Cardiac muscle cell (in vitro differentiated cells and primary cell): Measurements from ENCODE around the gene PDK4. TPM values are rescaled to one million over a fixed set of nuclear protein-coding genes. Genes with fewer than 3 reads are reported as not detected.

ENCODE experiments used
- DNase-seq, 2 donors: peaks; one replicate each; pipeline versions ENCODE4 v3.0.0 to v3.0.0-alpha.2; 2010 to 2017; ENCODE audit warnings: low read depth in 1 of 2, low spot score in 1 of 2
- H3K27ac ChIP-seq: fragments of 200-600 bp; sonication (generic); 2 replicates; pipeline ENCODE4 v1.5.1; 2016
- H3K27me3 ChIP-seq: fragments of 200-600 bp; sonication (generic); 2 replicates; pipeline ENCODE4 v1.6.0; 2016; ENCODE audit warnings: control low read depth
- H3K36me3 ChIP-seq: fragments of 200-600 bp; sonication (generic); 2 replicates; pipeline ENCODE4 v1.5.1; 2016; ENCODE audit warnings: control low read depth
- H3K4me1 ChIP-seq: fragments of 200-600 bp; sonication (generic); 2 replicates; pipeline ENCODE4 v1.8.1; 2017; ENCODE audit warnings: low read depth, mild to moderate bottlenecking, mixed run types
- H3K4me3 ChIP-seq: fragments of 200-600 bp; sonication (generic); 2 replicates; pipeline ENCODE4 v1.5.1; 2016; ENCODE audit warnings: mild to moderate bottlenecking
- H3K9me3 ChIP-seq: fragments of 200-600 bp; sonication (generic); 2 replicates; pipeline ENCODE4 v1.5.1; 2017; ENCODE audit warnings: low read depth, mild to moderate bottlenecking, control low read depth
- CTCF ChIP-seq: IDR thresholded peaks from 2 replicates; pipeline ENCODE4 v1.5.1; 2012; ENCODE audit warnings: low read depth, mild to moderate bottlenecking, low read length
- polyA plus RNA-seq: library from polyadenylated mRNA; unstranded; fragments of >200 nt; fragmentation: Nextera tagmentation; extraction: Ambion mirVana; gene quantifications from 2 replicates; pipeline ENCODE4 v1.2.1, GENCODE V29; 2016
- total RNA-seq: library from RNA; depleted of rRNA; stranded (reverse); fragments of >200 nt; gene quantifications from 2 replicates; pipeline ENCODE4 v1.2.3, GENCODE V29; 2016

PDK4 gene
- total and polyA plus RNA-seq, 2 experiments from 2014 or later: 0.32 to 2.6 TPM

- TF ChIP-seq CTCF: no peak
- Histone ChIP-seq H3K9me3 (no peaks in the 10 kb centered on the region), H3K27me3 (peaks cover 10% of the 10 kb centered on the region), H3K4me1 (no peaks in the 10 kb centered on the region), H3K4me3 (no peak overlapping the region), H3K36me3 (no peaks in the 10 kb centered on the region), H3K27ac (no peak overlapping the region)
- no peak for DNase-seq
Observed at GRCh38 chr7:95544171-95544570, 52.1 kb downstream of the PDK4 start.

- Histone ChIP-seq H3K9me3 (no peaks in the 10 kb centered on the region), H3K27ac (no peak overlapping the region), H3K4me3 (no peak overlapping the region), H3K36me3 (no peaks in the 10 kb centered on the region), H3K4me1 (no peaks in the 10 kb centered on the region), H3K27me3 (peaks cover 10% of the 10 kb centered on the region)
- TF ChIP-seq CTCF: no peak
- DNase-seq: no peak
Observed at GRCh38 chr7:95543312-95543711, 53.0 kb downstream of the PDK4 start.

GRCh38 chr7:95540366-95540765 lies 56.0 kb downstream of the PDK4 start:
- H3K9me3 ChIP-seq: no peaks in the 10 kb centered on the region
- no peaks in the 10 kb centered on the region for H3K36me3 ChIP-seq
- TF ChIP-seq CTCF: no peak
- no peak overlapping the region for H3K27ac ChIP-seq
- DNase-seq: no peak
- H3K4me1 ChIP-seq: no peaks in the 10 kb centered on the region
- no peak overlapping the region for H3K4me3 ChIP-seq
- H3K27me3 ChIP-seq: peaks cover 10% of the 10 kb centered on the region

- no peaks in the 10 kb centered on the region for H3K9me3 ChIP-seq
Observed at GRCh38 chr7:95539426-95539825, 56.9 kb downstream of the PDK4 start.

GRCh38 chr7:95537468-95537867 lies 58.8 kb downstream of the PDK4 start:
- no peak overlapping the region for H3K4me3 ChIP-seq
- peaks cover 10% of the 10 kb centered on the region for H3K27me3 ChIP-seq
- DNase-seq: no peak
- H3K27ac ChIP-seq: no peak overlapping the region
- TF ChIP-seq CTCF: no peak
- H3K4me1 ChIP-seq: no peaks in the 10 kb centered on the region
- no peaks in the 10 kb centered on the region for H3K36me3 ChIP-seq
- H3K9me3 ChIP-seq: no peaks in the 10 kb centered on the region

More at GRCh38 chr7:95539426-95539825, 56.9 kb downstream of the PDK4 start:
- no peak overlapping the region for H3K27ac ChIP-seq
- no peak for TF ChIP-seq CTCF
- peaks cover 10% of the 10 kb centered on the region for H3K27me3 ChIP-seq
- no peak for DNase-seq
- no peaks in the 10 kb centered on the region for H3K4me1 ChIP-seq
- no peaks in the 10 kb centered on the region for H3K36me3 ChIP-seq
- H3K4me3 ChIP-seq: no peak overlapping the region

GRCh38 chr7:95536656-95537311 lies 59.5 kb downstream of the PDK4 start:
- peaks cover 10% of the 10 kb centered on the region for H3K27me3 ChIP-seq
- H3K36me3 ChIP-seq: no peaks in the 10 kb centered on the region
- no peak overlapping the region for H3K4me3 ChIP-seq
- H3K9me3 ChIP-seq: no peaks in the 10 kb centered on the region
- no peak for TF ChIP-seq CTCF
- no peak for DNase-seq
- H3K27ac ChIP-seq: no peak overlapping the region
- no peaks in the 10 kb centered on the region for H3K4me1 ChIP-seq
